Esophagus muscularis mucosa (tissue), 4 donors: ENCODE results near the gene CARD9. TPM values are rescaled to one million over a fixed set of nuclear protein-coding genes. Genes with fewer than 3 reads are reported as not detected.

Experiments used
- DNase-seq: peaks from one replicate; pipeline ENCODE4 v3.0.0-alpha.2; 2017; ENCODE audit errors: extremely low spot score
- H3K27ac ChIP-seq, 4 donors: fragments of 200-600 bp; sonication (generic); replicated peaks in 1 of 4; 1 replicate in 3 of 4; 2 replicates in 1 of 4; pipeline ENCODE4 v1.5.1; 2016 to 2019; ENCODE audit warnings: mild to moderate bottlenecking in 1 of 4
- H3K27me3 ChIP-seq, 4 donors: fragments of 200-600 bp; sonication (generic); one replicate each; pipeline versions ENCODE4 v1.5.1 to v1.6.0; 2016 to 2019
- H3K36me3 ChIP-seq, 4 donors: fragments of 200-600 bp; sonication (generic); one replicate each; pipeline ENCODE4 v1.5.1; 2016 to 2019
- H3K4me1 ChIP-seq, 4 donors: fragments of 200-600 bp; sonication (generic); one replicate each; pipeline ENCODE4 v1.5.1; 2016 to 2019
- H3K4me3 ChIP-seq, 4 donors: fragments of 200-600 bp; sonication (generic); 1 replicate in 2 of 4; 2 replicates in 2 of 4; pipeline ENCODE4 v1.5.1; 2016 to 2019; ENCODE audit warnings: mild to moderate bottlenecking in 4 of 4, moderate library complexity in 1 of 4
- H3K9me3 ChIP-seq, 4 donors: fragments of 200-600 bp; sonication (generic); 1 replicate in 3 of 4; 2 replicates in 1 of 4; pipeline ENCODE4 v1.5.1; 2016 to 2019
- EP300 ChIP-seq: sonication (generic); formaldehyde crosslinking; IDR thresholded peaks from one replicate; pipeline ENCODE4 v1.6.1; 2017; ENCODE audit warnings: antibody characterized with exemption
- POLR2A ChIP-seq: fragments of 450-650 bp; IDR thresholded peaks from one replicate; pipeline ENCODE4 v1.6.1; 2017; ENCODE audit warnings: antibody characterized with exemption, moderate library complexity, mild to moderate bottlenecking, low read depth
- POLR2AphosphoS5 ChIP-seq, 2 donors: sonication (generic); formaldehyde crosslinking; IDR thresholded peaks; one replicate each; pipeline ENCODE4 v1.6.1; 2017; ENCODE audit warnings: antibody characterized with exemption in 2 of 2
- WGBS: methylation state at CpG from one replicate; pipeline ENCODE4 v1.1.5; 2018; 5-methylcytosine and 5-hydroxymethylcytosine counted together
- intact Hi-C: fragments of 100-400 bp; cut with DNase I; formaldehyde crosslinking; loops from one replicate; pipeline ENCODE4 v1.15.1; 2023
- total RNA-seq, 4 donors: library from RNA; depleted of rRNA; stranded (reverse); fragments of >200 nt; gene quantifications; one replicate each; pipeline versions ENCODE4 v1.1.0 to v1.2.1, GENCODE V29; 2016
- TF ChIP-seq, protein P1 (sequence below), 3 experiments: fragments of 200-600 bp in 2 of 3; fragments of 450-650 bp in 1 of 3; sonication (generic) in 2 of 3; IDR thresholded peaks; one replicate each; pipeline ENCODE4 v1.5.1; 2017 to 2019; ENCODE audit warnings: antibody characterized with exemption in 3 of 3, mild to moderate bottlenecking in 2 of 3, moderate library complexity in 1 of 3

Gene CARD9
- total RNA-seq, 4 donors from 2014 or later, result 1.2 to 4.2 (median 1.9) TPM

DNA sequence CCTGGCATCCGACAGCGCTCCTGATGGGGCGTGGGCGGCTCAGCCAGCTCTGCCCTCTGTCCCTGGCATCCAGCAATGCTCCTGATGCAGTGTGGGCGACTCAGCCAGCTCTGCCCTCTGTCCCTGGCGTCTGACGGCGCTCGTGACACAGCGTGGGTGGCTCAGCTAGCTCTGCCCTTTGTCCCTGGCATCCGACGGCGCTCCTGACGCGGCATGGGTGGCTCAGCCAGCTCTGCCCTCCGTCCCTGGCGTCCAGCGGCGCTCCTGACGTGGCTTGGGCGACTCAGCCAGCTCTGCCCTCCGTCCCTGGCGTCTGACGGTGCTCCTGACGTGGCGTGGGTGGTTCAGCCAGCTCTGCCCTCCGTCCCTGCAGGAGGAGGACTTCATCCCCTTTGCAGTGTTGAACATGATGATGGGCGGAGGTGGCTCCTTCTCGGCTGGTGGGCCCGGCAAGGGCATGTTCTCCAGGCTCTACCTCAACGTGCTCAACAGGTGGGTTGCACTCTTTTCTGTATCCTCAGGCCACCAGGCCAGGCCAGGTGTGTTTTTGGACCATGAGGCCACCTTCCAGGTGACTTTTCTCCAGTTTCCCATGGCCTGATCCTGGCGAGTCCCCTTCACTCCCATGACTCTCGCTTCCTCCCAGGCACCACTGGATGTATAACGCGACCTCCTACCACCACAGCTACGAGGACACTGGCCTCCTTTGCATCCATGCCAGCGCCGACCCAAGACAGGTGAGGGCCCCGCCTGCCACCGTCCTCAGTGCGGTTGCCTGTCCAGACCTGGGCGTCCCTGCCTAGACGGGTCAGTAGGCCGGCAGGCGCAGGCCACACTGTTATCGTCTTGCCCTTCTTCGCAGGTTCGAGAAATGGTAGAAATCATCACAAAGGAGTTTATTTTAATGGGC, 45.0 kb upstream of the CARD9 start:
- H3K36me3 ChIP-seq, result peaks cover 88 to 100% (median 99%) of the 10 kb centered on the region in 4 donors
- H3K4me3 ChIP-seq, result no peak overlapping the region
- no peak for TF ChIP-seq EP300
- TF ChIP-seq, protein P1, sequence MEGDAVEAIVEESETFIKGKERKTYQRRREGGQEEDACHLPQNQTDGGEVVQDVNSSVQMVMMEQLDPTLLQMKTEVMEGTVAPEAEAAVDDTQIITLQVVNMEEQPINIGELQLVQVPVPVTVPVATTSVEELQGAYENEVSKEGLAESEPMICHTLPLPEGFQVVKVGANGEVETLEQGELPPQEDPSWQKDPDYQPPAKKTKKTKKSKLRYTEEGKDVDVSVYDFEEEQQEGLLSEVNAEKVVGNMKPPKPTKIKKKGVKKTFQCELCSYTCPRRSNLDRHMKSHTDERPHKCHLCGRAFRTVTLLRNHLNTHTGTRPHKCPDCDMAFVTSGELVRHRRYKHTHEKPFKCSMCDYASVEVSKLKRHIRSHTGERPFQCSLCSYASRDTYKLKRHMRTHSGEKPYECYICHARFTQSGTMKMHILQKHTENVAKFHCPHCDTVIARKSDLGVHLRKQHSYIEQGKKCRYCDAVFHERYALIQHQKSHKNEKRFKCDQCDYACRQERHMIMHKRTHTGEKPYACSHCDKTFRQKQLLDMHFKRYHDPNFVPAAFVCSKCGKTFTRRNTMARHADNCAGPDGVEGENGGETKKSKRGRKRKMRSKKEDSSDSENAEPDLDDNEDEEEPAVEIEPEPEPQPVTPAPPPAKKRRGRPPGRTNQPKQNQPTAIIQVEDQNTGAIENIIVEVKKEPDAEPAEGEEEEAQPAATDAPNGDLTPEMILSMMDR (IDR thresholded peaks at IDR 0.05), result no peak
- WGBS, result 89% methylated on average over 48 of the region's 48 CpGs
- DNase-seq, result no peak
- H3K4me1 ChIP-seq, result no peaks in the 10 kb centered on the region
- intact Hi-C loops, result no loop called here
- no peak overlapping the region for H3K27ac ChIP-seq
- no peaks in the 10 kb centered on the region for H3K9me3 ChIP-seq
- H3K27me3 ChIP-seq, result no peaks in the 10 kb centered on the region

DNA sequence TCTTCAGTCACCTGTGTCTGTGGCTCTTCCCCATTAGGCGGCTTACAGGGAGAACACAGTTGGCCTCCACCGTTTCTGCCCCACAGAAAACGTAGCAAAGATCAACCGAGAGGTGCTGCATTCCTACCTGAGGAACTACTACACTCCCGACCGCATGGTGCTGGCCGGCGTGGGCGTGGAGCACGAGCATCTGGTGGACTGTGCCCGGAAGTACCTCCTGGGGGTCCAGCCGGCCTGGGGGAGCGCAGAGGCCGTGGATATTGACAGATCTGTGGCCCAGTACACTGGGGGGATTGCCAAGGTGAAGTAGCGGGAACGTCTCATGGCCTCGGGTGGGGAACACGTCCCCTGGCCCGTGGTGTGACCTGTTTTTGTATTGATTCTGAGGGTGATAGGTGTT, 43.4 kb upstream of the CARD9 start:
- peaks cover 74 to 100% (median 94%) of the 10 kb centered on the region in 4 donors for H3K36me3 ChIP-seq
- H3K27ac ChIP-seq, result no peak overlapping the region
- TF ChIP-seq, protein P1 (IDR thresholded peaks at IDR 0.05), result no peak
- TF ChIP-seq POLR2A, result no peak
- no peak for TF ChIP-seq POLR2AphosphoS5 (IDR thresholded peaks at IDR 0.05)
- no peak for TF ChIP-seq EP300
- no peak for DNase-seq
- 91% methylated on average over 18 of the region's 19 CpGs for WGBS
- no peak overlapping the region for H3K4me3 ChIP-seq
- H3K27me3 ChIP-seq, result no peaks in the 10 kb centered on the region
- no peaks in the 10 kb centered on the region for H3K9me3 ChIP-seq
- peaks cover 1 to 10% (median 5%) of the 10 kb centered on the region in 4 donors for H3K4me1 ChIP-seq
- intact Hi-C loops, result no loop called here

DNA sequence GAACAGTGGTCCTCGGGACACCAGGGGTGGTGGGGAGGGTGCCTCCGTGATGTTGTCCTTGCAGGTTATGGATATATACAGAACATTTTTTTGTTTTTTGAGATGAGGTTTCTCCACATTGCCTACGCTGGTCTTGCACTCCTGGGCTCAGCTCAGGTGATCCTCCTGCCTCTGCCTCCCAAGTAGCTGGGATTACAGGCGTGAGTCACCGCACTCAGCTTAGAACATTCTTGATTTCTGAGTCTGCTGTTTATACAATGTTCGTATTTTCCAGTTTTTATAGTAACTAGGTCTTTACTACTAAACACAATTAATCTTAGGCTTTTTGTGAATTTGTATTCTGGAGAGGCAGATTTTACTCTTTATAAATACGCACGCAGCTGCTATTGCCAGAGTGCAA, 43.0 kb upstream of the CARD9 start:
- Histone ChIP-seq H3K9me3 (no peaks in the 10 kb centered on the region), H3K4me3 (no peak overlapping the region), H3K36me3 (peaks cover 69 to 97% (median 91%) of the 10 kb centered on the region in 4 donors), H3K27ac (no peak overlapping the region), H3K4me1 (peaks cover 6 to 15% (median 10%) of the 10 kb centered on the region in 4 donors), H3K27me3 (no peaks in the 10 kb centered on the region)
- TF ChIP-seq EP300, result no peak
- TF ChIP-seq, protein P1 (IDR thresholded peaks at IDR 0.05), result no peak
- no peak for TF ChIP-seq POLR2AphosphoS5 (IDR thresholded peaks at IDR 0.05)
- intact Hi-C loops, result no loop called here
- DNase-seq, result no peak
- WGBS, result 91% methylated on average over 8 of the region's 8 CpGs

DNA sequence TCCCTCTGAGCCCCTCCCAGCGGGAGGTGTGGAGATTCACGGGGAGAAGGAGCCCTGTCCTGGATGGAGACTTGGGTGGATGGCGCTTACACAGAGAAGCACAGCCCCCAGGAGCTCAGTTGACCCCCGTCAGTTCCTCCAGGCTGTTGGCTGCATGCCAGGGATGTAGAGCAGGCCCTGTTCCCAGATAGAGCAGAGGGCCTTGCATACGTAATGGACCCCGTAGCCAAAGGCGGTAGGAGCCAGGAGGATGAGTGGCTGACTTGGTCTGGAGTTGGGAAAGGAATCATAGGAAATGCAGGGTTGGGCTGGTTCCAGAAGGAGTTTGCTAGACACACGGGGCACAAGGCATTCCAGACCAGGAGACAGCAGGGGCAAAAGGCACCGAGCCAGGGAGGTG, 39.5 kb upstream of the CARD9 start:
- Histone ChIP-seq H3K27me3 (no peaks in the 10 kb centered on the region), H3K4me3 (no peak overlapping the region), H3K36me3 (peaks cover 40 to 63% (median 57%) of the 10 kb centered on the region in 4 donors), H3K9me3 (no peaks in the 10 kb centered on the region), H3K4me1 (peaks cover 22 to 40% (median 32%) of the 10 kb centered on the region in 4 donors), H3K27ac (no peak overlapping the region)
- TF ChIP-seq EP300 (no peak), POLR2A (no peak), POLR2AphosphoS5 (IDR thresholded peaks at IDR 0.05) (no peak)
- TF ChIP-seq, protein P1 (IDR thresholded peaks at IDR 0.05), result no peak
- DNase-seq, result no peak
- intact Hi-C loops, result no loop called here
- 62% methylated on average over 8 of the region's 9 CpGs for WGBS
